ENCODE results near the gene PMM1. TPM values are rescaled to one million over a fixed set of nuclear protein-coding genes. Genes with fewer than 3 reads are reported as not detected.

PMM1 gene
- total and polyA plus RNA-seq, 2 donors (not counting 3 experiments of a cell fraction or from before 2014, with no cell fraction given): 14.6 to 31.7 TPM

DNA sequence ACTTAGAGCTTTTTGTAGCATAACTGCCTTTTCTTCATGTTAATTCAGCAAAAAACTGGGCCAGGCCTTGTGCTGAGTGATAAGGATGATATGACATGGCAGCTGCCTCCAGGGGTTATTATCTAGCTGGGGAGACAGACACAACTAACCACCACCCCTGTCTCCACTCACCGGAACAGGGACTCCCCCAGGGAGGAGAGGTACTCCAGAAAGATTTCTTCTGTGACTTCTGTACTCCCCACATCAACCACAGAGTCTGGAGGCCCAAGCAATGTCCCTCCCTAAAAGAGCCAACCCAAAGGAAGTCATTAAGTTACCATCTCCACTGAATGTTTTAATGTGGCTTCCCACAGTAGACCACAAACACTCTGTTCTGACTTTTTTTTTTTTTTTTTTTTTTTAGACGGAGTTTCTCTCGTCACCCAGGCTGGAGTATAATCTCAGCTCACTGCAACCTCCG is 14.3 kb upstream of the PMM1 start:
- H2AFZ ChIP-seq (ENCODE audit: low read depth, low read length): no peak overlapping the region
- no peaks in the 10 kb centered on the region for H3K9me1 ChIP-seq (replicated peaks; ENCODE audit: control insufficient read depth, extremely low read depth, insufficient read depth, low read length)
- H3K4me3 ChIP-seq (replicated peaks in 1 of 3; ENCODE audit: insufficient read depth in 1 of 3, low read depth in 1 of 3, low read length in 3 of 3): no peak overlapping the region
- H3K4me1 ChIP-seq (ENCODE audit: control insufficient read depth, extremely low read depth, insufficient read depth, low read length): no peaks in the 10 kb centered on the region
- H3K9ac ChIP-seq (replicated peaks; ENCODE audit: extremely low read depth, insufficient read depth, low read length): no peak overlapping the region
- peaks cover 10 to 28% of the 10 kb centered on the region in 2 experiments for H3K36me3 ChIP-seq (ENCODE audit: control insufficient read depth in 2 of 2, extremely low read depth in 1 of 2, insufficient read depth in 2 of 2, low read length in 2 of 2)
- no peaks in the 10 kb centered on the region for H3K9me3 ChIP-seq (replicated peaks; ENCODE audit: control insufficient read depth, insufficient read depth, low read length)
- H3K27ac ChIP-seq (ENCODE audit: insufficient read depth, low read depth, low read length): no peak overlapping the region
- no peaks in the 10 kb centered on the region for H3K27me3 ChIP-seq (ENCODE audit: control insufficient read depth in 2 of 2, insufficient read depth in 2 of 2, low read length in 2 of 2)
- intact Hi-C loops (cut with micrococcal nuclease): no loop called here
- H3K4me2 ChIP-seq (ENCODE audit: insufficient read depth, low read length): no peak overlapping the region
- no peaks in the 10 kb centered on the region for H3K79me2 ChIP-seq (ENCODE audit: control insufficient read depth, insufficient read depth, low read length)
- DNase-seq (ENCODE audit: low read depth, low spot score): no peak
- BruUV-seq (replicated peaks): no TSS peak
- FAIRE-seq: no peak
- dilution Hi-C loops (cut with MboI; ENCODE audit: extremely low pct_ligation_motif_present, low sequenced_read_pairs): no loop called here
- ChIA-PET POLR2A (no interaction called here), CTCF (interaction anchor here (0.6 to 1.2 kb wide), 3 partner anchors 60 to 86 kb away, joined by 3 to 7 read pairs (median 4); no protein-coding TSS in a partner anchor)
- no peaks in the 10 kb centered on the region for H4K20me1 ChIP-seq (replicated peaks; ENCODE audit: control insufficient read depth, extremely low read depth, insufficient read depth, low read length)
- TF ChIP-seq FOS (IDR thresholded peaks at IDR 0.05; ENCODE audit: borderline replicate concordance, insufficient read depth, low read length) (no peak), MYC (IDR thresholded peaks at IDR 0.05; ENCODE audit: low read depth, low read length) (no peak), POLR2A (IDR thresholded peaks at IDR 0.05; ENCODE audit: low read depth, low read length) (no peak), GATA2 (IDR thresholded peaks at IDR 0.05; ENCODE audit: insufficient read depth, insufficient read length, low read depth, low read length) (no peak), JUN (IDR thresholded peaks at IDR 0.05; ENCODE audit: borderline replicate concordance, insufficient read depth, insufficient read length, low read depth) (no peak)
- TF ChIP-seq, protein P1, sequence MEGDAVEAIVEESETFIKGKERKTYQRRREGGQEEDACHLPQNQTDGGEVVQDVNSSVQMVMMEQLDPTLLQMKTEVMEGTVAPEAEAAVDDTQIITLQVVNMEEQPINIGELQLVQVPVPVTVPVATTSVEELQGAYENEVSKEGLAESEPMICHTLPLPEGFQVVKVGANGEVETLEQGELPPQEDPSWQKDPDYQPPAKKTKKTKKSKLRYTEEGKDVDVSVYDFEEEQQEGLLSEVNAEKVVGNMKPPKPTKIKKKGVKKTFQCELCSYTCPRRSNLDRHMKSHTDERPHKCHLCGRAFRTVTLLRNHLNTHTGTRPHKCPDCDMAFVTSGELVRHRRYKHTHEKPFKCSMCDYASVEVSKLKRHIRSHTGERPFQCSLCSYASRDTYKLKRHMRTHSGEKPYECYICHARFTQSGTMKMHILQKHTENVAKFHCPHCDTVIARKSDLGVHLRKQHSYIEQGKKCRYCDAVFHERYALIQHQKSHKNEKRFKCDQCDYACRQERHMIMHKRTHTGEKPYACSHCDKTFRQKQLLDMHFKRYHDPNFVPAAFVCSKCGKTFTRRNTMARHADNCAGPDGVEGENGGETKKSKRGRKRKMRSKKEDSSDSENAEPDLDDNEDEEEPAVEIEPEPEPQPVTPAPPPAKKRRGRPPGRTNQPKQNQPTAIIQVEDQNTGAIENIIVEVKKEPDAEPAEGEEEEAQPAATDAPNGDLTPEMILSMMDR (IDR thresholded peaks at IDR 0.05; ENCODE audit: extremely low read depth in 1 of 2, insufficient read depth in 1 of 2, low read depth in 1 of 2, low read length in 2 of 2): no peak
- TF ChIP-seq, protein P2, sequence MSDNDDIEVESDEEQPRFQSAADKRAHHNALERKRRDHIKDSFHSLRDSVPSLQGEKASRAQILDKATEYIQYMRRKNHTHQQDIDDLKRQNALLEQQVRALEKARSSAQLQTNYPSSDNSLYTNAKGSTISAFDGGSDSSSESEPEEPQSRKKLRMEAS (IDR thresholded peaks at IDR 0.05; ENCODE audit: insufficient read depth, insufficient read length): no peak

Data from endothelial cell of umbilical vein (primary cell).